ENCODE data around the gene OPN1MW3.
"Not testable (repeated sequence)": the region's sequence is repeated elsewhere in the genome, so short reads cannot be mapped to it uniquely, and the experiment has no call there.

The OPN1MW3 gene

GRCh38 chrX:154257282-154257681, at the start of gene OPN1MW3:
OPN1MW3 (plus strand) TSS chrX:154257582; CDS start chrX:154257620, 38 bp downstream.
- DNase-seq = not testable (repeated sequence)

DNA sequence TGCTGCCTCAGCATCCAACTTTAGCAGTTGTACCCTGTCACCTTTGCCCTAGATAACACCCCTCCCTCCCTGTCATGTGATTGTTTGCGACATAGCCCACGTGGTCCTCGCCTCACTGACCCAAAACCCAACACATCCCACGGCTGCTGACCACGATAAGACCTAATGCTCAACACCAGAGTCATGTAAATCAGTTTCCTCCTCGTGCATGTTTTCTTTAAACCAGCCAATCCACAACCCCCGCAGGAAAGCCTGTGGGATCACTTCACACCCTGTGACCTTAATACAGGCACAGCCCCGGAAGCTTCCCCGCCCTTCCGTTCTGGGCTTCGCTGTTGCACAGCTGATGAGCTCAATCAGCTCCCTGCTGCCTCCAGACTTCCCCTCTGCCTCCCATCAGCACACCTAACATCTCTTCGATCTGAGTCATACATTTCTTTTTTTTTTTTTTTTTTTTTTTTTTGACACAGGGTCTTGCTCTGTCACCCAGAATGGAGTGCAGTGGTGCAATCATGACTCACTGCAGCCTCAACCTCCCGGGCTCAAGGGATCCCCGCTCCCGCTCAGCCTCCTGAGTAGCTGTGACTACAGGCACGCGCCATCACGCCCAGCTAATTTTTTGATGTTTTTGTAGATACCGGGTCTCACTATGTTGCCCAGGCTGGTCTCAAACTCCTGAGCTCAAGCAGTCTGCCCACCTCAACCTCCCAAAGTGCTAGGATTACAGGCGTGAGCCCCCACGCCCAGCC, 47.5 kb upstream of the OPN1MW3 start:
- DNase-seq = not testable (repeated sequence)

DNA sequence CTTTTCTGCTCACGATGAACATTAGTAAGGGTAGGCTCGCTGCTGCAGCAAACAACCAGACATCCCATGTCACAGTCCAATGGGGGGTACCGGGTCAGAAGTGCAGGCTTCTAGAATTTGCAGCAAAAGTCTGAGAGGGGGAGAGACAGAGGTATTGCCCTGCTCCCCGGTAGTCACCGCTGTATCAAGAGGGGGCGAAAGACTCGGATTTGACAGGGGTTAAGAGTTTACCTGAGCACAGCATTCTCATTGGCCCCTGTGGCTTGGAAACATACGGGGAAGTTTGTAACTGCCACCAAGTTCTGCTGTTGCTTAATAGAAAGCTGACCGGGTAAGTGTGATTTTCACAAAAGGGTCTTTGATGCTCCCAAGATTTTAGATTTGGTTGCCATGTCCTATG, 46.3 kb upstream of the OPN1MW3 start:
- not testable (repeated sequence) for DNase-seq

DNA sequence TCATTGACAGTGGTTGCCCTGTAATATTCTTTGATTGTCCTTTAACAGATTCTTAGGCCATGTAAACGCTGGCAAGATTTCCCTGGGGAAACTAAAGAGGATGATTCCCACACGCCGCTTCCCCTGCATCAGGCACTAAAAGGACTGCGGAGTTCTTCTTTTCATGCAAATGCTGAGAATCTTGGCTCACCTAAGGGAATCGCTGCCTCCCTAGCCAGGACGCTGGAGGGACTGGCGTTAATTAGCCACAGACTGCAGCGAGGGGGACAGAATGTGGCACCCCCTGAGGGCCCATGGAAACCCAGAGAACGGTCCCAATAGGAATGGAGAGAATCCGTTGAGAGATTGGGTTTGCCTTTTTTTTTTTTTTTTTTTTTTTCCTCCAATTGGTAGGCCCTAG, 45.9 kb upstream of the OPN1MW3 start:
- DNase-seq = not testable (repeated sequence)

GRCh38 chrX:154219456-154219855, 37.9 kb upstream of the OPN1MW3 start, which contains the start of gene OPN1MW2:
OPN1MW2 (plus strand) TSS chrX:154219756; CDS start chrX:154219816, 60 bp downstream.
- not testable (repeated sequence) for DNase-seq

GRCh38 chrX:154225292-154225691, 32.1 kb upstream of the OPN1MW3 start:
- DNase-seq = not testable (repeated sequence)

- not testable (repeated sequence) for DNase-seq
Measured at GRCh38 chrX:154226706-154227105, 30.7 kb upstream of the OPN1MW3 start.

DNA sequence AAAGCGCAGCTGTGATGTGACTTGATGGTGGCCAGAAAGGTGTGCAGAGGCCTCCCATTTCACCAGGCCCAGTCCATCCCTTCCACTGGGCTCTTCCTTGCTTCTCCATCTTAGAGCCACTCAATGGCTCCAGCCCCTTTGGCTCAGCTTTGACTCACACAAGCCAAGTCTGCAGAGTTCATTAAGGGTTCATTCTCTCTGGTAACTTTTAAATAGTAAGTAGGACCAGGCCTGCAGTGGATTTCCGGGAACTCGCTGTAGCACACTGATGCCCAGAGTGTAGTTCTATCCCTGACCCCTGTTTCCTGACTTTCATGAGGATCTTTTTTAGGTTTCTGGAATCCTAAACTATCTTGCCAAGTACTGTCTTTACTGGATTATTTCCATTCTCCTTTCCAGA, 25.9 kb upstream of the OPN1MW3 start:
- not testable (repeated sequence) for DNase-seq

- DNase-seq = not testable (repeated sequence)
Measured at GRCh38 chrX:154233620-154234019, 23.8 kb upstream of the OPN1MW3 start.

- not testable (repeated sequence) for DNase-seq
Measured at GRCh38 chrX:154238939-154239559, 18.3 kb upstream of the OPN1MW3 start.

DNA sequence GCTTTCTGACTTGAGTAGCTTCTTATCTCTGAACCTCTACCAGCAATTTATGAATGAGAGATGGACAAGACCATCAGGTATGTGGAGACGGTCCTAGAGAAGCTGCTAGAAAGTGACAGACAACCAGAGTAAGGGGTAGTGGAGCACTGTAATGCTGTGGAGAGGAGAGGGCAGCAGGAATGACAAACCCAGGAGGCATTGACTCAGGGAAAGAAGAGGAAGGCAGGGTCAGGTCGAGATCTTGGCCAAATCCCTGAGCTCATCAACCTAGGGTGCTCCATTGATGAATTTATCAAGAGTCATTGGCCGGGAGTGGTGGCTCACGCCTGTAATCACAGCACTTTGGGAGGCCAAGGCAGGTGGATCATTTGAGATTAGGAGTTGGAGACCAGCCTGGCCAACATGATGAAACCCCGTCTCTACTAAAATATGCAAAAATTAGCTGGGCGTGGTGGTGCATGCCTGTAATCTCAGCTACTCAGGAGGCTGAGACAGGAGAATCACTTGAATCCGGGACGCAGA, 17.3 kb upstream of the OPN1MW3 start:
- not testable (repeated sequence) for DNase-seq

DNA sequence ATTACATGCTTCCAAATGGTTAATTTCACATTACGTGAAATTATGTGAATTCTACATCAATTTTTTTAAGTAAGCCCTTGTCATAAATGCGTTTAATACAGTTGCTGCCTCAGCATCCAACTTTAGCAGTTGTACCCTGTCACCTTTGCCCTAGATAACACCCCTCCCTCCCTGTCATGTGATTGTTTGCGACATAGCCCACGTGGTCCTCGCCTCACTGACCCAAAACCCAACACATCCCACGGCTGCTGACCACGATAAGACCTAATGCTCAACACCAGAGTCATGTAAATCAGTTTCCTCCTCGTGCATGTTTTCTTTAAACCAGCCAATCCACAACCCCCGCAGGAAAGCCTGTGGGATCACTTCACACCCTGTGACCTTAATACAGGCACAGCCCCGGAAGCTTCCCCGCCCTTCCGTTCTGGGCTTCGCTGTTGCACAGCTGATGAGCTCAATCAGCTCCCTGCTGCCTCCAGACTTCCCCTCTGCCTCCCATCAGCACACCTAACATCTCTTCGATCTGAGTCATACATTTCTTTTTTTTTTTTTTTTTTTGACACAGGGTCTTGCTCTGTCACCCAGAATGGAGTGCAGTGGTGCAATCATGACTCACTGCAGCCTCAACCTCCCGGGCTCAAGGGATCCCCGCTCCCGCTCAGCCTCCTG, 9.9 kb upstream of the OPN1MW3 start:
- DNase-seq = not testable (repeated sequence)

DNA sequence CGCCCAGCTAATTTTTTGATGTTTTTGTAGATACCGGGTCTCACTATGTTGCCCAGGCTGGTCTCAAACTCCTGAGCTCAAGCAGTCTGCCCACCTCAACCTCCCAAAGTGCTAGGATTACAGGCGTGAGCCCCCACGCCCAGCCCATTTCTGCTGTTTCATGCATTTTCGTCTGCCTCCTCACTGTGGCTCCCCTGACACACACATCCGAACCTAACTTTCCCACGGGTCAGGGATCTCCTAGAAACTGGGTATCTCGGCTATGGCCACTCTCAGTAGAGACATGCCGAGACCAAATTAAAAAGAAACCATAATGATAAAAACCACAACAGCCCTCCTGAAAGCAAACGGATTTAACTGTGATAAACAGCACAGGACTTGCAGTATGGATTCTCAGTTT, 9.3 kb upstream of the OPN1MW3 start:
- not testable (repeated sequence) for DNase-seq

- not testable (repeated sequence) for DNase-seq
Measured at GRCh38 chrX:154258711-154259110, 1.3 kb downstream of the OPN1MW3 start.

GRCh38 chrX:154263072-154263471, 5.7 kb downstream of the OPN1MW3 start:
- not testable (repeated sequence) for DNase-seq

DNA sequence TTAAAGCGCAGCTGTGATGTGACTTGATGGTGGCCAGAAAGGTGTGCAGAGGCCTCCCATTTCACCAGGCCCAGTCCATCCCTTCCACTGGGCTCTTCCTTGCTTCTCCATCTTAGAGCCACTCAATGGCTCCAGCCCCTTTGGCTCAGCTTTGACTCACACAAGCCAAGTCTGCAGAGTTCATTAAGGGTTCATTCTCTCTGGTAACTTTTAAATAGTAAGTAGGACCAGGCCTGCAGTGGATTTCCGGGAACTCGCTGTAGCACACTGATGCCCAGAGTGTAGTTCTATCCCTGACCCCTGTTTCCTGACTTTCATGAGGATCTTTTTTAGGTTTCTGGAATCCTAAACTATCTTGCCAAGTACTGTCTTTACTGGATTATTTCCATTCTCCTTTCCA, 11.9 kb downstream of the OPN1MW3 start:
- DNase-seq = not testable (repeated sequence)

DNA sequence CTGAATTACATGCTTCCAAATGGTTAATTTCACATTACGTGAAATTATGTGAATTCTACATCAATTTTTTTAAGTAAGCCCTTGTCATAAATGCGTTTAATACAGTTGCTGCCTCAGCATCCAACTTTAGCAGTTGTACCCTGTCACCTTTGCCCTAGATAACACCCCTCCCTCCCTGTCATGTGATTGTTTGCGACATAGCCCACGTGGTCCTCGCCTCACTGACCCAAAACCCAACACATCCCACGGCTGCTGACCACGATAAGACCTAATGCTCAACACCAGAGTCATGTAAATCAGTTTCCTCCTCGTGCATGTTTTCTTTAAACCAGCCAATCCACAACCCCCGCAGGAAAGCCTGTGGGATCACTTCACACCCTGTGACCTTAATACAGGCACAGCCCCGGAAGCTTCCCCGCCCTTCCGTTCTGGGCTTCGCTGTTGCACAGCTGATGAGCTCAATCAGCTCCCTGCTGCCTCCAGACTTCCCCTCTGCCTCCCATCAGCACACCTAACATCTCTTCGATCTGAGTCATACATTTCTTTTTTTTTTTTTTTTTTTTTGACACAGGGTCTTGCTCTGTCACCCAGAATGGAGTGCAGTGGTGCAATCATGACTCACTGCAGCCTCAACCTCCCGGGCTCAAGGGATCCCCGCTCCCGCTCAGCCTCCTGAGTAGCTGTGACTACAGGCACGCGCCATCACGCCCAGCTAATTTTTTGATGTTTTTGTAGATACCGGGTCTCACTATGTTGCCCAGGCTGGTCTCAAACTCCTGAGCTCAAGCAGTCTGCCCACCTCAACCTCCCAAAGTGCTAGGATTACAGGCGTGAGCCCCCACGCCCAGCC, 27.3 kb downstream of the OPN1MW3 start:
- DNase-seq = not testable (repeated sequence)

- not testable (repeated sequence) for DNase-seq
Measured at GRCh38 chrX:154286406-154286805, 29.0 kb downstream of the OPN1MW3 start.

DNA sequence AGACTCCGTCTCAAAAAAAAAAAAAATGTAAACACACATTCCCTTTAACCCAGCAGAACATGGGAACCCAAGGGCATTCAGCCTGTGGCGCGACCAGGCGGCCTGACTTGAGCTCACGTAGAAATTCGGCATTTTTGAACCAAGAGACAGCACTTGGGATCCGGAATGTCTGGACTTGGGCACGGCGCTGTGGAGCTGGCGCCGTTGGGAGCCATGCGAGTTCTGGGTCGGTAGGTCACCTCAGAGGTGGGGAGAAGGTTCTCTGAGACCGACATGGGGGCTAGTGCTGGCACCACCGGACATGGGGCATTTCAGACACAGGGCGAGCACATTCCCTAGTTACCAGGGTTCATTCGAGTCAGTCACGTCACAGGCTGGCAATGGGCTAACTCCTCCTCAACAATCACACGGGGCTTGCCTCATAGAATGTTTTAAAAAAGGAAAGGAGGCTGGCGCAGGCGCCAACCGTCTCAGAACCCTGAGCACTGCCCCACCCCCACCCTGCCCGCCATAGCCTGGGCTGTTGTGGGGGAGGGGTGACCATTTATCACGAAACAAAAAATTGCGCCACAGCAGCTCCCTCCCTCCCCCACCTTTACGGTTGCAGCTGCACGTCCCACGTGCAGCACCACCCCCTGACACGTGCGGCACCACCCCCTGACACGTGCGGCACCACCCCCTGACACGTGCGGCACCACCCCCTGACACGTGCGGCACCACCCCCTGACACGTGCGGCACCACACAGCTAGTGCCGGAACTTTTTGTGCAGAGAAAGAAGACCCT, 37.6 kb downstream of the OPN1MW3 start, which contains the start of gene TEX28:
Gene TEX28 (minus strand): TSS at position 334 of the 784 bp plus-strand sequence. CDS start 3,007 bp downstream, outside the sequence.
- no peak for DNase-seq

DNA sequence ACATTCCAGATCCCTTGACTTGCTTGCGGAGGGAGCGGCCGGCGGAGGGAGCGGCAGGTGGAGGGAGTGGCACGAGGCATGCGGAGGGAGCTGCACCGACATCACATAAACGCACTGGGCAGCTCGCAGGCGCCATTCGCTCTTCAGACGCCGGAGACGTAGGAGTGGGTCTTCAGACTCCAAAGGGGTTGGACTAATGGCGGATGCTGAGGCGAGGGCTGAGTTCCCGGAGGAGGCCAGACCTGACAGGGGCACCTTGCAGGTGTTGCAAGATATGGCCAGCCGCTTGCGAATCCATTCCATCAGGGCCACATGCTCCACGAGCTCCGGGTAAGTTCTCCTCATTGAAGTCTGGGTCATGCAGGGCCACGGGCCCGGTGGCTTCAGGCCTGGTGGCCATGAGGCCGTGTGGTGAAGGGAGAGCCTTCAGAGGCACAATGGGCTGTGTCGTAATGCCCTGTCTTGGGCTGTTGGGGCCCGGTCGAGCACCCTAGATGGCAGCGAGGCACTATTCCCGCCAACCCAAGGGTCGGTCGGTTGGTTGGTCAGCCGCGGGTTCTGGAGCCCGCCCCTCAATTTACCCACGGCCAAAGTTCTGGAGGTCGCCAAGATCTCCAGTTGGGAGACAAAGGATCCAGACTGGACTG, 38.4 kb downstream of the OPN1MW3 start, which contains the start of gene TKTL1:
Gene TKTL1 (plus strand): TSS at position 132 of the 647 bp plus-strand sequence. CDS start 65 bp downstream, at position 197.
- DNase-seq = no peak

- no peak for DNase-seq
Measured at GRCh38 chrX:154296731-154297130, 39.3 kb downstream of the OPN1MW3 start.
